ENCODE measurements around the gene STIMATE. TPM values are rescaled to one million over a fixed set of nuclear protein-coding genes. Genes with fewer than 3 reads are reported as not detected.

Gene STIMATE
- total and polyA plus RNA-seq, 9 of the 15 experiments (the other 6 are each of a cell fraction or from before 2014, with no cell fraction given), result 0.14 to 7.7 (median 4.9) TPM

DNA sequence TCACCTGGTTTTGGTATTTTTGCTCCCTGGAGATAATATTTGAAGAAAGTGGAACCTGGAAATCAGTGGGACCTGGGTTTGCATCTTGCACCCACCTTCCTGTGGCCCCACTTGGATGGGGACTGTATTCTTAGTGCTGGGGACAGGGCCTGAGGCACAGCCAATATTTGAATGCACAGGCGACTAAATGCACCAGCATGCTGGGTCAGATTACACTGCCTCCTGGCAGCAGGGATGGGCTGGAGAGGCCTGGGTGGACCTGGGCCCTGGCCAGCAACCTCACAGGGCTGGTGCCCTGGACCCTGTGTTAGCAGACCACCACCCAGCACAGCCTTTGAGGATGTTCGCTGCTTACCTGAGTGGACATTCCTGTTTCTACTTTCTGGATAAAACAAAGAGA lies 77.4 kb downstream of the STIMATE start:
- H3K4me2 ChIP-seq (ENCODE audit: insufficient read depth, low read length), result no peak overlapping the region
- H3K27ac ChIP-seq (ENCODE audit: extremely low read depth, low read depth, low read length), result no peak overlapping the region
- intact Hi-C loops (cut with micrococcal nuclease), result no loop called here
- no peak for TF ChIP-seq RBM15 (IDR thresholded peaks at IDR 0.05; ENCODE audit: insufficient read depth, low read length)
- TF ChIP-seq ZFP1 (CRISPR knock-in tag; IDR thresholded peaks at IDR 0.05), result no peak
- no peak for TF ChIP-seq SAFB (IDR thresholded peaks at IDR 0.05; ENCODE audit: borderline replicate concordance, low read depth, low read length)
- TF ChIP-seq, protein P1, sequence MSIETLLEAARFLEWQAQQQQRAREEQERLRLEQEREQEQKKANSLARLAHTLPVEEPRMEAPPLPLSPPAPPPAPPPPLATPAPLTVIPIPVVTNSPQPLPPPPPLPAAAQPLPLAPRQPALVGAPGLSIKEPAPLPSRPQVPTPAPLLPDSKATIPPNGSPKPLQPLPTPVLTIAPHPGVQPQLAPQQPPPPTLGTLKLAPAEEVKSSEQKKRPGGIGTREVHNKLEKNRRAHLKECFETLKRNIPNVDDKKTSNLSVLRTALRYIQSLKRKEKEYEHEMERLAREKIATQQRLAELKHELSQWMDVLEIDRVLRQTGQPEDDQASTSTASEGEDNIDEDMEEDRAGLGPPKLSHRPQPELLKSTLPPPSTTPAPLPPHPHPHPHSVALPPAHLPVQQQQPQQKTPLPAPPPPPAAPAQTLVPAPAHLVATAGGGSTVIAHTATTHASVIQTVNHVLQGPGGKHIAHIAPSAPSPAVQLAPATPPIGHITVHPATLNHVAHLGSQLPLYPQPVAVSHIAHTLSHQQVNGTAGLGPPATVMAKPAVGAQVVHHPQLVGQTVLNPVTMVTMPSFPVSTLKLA (conservative IDR thresholded peaks at IDR 0.05), result no peak
- no peak for TF ChIP-seq NFIC (IDR thresholded peaks at IDR 0.05)
- TF ChIP-seq, protein P2, sequence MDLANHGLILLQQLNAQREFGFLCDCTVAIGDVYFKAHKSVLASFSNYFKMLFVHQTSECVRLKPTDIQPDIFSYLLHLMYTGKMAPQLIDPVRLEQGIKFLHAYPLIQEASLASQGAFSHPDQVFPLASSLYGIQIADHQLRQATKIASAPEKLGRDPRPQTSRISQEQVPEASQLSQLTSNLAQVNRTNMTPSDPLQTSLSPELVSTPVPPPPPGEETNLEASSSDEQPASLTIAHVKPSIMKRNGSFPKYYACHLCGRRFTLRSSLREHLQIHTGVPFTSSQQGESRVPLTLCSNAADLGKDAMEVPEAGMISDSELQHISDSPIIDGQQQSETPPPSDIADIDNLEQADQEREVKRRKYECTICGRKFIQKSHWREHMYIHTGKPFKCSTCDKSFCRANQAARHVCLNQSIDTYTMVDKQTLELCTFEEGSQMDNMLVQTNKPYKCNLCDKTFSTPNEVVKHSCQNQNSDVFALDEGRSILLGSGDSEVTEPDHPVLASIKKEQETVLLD (IDR thresholded peaks at IDR 0.05), result no peak
- TF ChIP-seq ESRRB (CRISPR knock-in tag; IDR thresholded peaks at IDR 0.05; ENCODE audit: borderline replicate concordance), result no peak
- no peak for TF ChIP-seq GATAD2A (IDR thresholded peaks at IDR 0.05)
- TF ChIP-seq, protein P3, sequence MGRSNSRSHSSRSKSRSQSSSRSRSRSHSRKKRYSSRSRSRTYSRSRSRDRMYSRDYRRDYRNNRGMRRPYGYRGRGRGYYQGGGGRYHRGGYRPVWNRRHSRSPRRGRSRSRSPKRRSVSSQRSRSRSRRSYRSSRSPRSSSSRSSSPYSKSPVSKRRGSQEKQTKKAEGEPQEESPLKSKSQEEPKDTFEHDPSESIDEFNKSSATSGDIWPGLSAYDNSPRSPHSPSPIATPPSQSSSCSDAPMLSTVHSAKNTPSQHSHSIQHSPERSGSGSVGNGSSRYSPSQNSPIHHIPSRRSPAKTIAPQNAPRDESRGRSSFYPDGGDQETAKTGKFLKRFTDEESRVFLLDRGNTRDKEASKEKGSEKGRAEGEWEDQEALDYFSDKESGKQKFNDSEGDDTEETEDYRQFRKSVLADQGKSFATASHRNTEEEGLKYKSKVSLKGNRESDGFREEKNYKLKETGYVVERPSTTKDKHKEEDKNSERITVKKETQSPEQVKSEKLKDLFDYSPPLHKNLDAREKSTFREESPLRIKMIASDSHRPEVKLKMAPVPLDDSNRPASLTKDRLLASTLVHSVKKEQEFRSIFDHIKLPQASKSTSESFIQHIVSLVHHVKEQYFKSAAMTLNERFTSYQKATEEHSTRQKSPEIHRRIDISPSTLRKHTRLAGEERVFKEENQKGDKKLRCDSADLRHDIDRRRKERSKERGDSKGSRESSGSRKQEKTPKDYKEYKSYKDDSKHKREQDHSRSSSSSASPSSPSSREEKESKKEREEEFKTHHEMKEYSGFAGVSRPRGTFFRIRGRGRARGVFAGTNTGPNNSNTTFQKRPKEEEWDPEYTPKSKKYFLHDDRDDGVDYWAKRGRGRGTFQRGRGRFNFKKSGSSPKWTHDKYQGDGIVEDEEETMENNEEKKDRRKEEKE (IDR thresholded peaks at IDR 0.05; ENCODE audit: borderline replicate concordance in 1 of 2, control insufficient read depth in 1 of 2, low read depth in 2 of 2, low read length in 1 of 2), result no peak
- TF ChIP-seq, protein P4, sequence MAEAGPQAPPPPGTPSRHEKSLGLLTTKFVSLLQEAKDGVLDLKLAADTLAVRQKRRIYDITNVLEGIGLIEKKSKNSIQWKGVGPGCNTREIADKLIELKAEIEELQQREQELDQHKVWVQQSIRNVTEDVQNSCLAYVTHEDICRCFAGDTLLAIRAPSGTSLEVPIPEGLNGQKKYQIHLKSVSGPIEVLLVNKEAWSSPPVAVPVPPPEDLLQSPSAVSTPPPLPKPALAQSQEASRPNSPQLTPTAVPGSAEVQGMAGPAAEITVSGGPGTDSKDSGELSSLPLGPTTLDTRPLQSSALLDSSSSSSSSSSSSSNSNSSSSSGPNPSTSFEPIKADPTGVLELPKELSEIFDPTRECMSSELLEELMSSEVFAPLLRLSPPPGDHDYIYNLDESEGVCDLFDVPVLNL (CRISPR knock-in tag; IDR thresholded peaks at IDR 0.05; ENCODE audit: low read depth), result no peak
- no peak for TF ChIP-seq LCOR (CRISPR knock-in tag; IDR thresholded peaks at IDR 0.05)
- no peak overlapping the region for H3K4me3 ChIP-seq
- FAIRE-seq, result no peak
- ATAC-seq, result no peak
- DNase-seq (ENCODE audit: extremely low read depth in 1 of 4, low spot score in 3 of 4), result no peak
- whole genome bisulfite sequencing (ENCODE audit: insufficient coverage, low coverage, missing lambda C conversion rate), result 7% methylated on average over 2 of the region's 2 CpGs
- H4K20me1 ChIP-seq (replicated peaks; ENCODE audit: control insufficient read depth, insufficient read depth, low read length), result no peaks in the 10 kb centered on the region; the same call in 1 of the 2 replicates
- in situ Hi-C loops (cut with MboI), result no loop called here
- H3K36me3 ChIP-seq (ENCODE audit: control insufficient read depth, insufficient read depth, low read length), result no peaks in the 10 kb centered on the region
- CTCF ChIA-PET (ENCODE audit: low intra/inter-chr PET ratio), result no interaction called here
- H2AFZ ChIP-seq (ENCODE audit: low read depth, low read length), result no peak overlapping the region
- no peak overlapping the region for H3K9ac ChIP-seq (ENCODE audit: insufficient read depth in 1 of 2, low read depth in 2 of 2, low read length in 2 of 2)
- POLR2A ChIA-PET, result interaction anchor here (0.6 to 1.8 kb wide), 2 partner anchors 11 to 13 kb away, joined by 3 to 4 read pairs; no protein-coding TSS in a partner anchor
- H3K9me1 ChIP-seq (ENCODE audit: control insufficient read depth, insufficient read depth, low read length), result no peaks in the 10 kb centered on the region
- H3K9me3 ChIP-seq (replicated peaks; ENCODE audit: control insufficient read depth, insufficient read depth, low read depth, low read length), result no peaks in the 10 kb centered on the region
- H3K4me1 ChIP-seq (replicated peaks in 1 of 2; ENCODE audit: control insufficient read depth in 2 of 2, insufficient read depth in 2 of 2, low read length in 2 of 2), result peaks cover 0 to 11% of the 10 kb centered on the region in 2 experiments; a peak in 2 of 5 replicates
- no TSS peak for BruUV-seq (replicated peaks)
- no peaks in the 10 kb centered on the region for H3K79me2 ChIP-seq (ENCODE audit: control insufficient read depth, insufficient read depth, low read length)
- peaks cover 0 to 42% of the 10 kb centered on the region in 2 experiments; a peak in 3 of 5 replicates for H3K27me3 ChIP-seq (ENCODE audit: control insufficient read depth in 2 of 2, insufficient read depth in 2 of 2, low read length in 2 of 2)

All from K562 (cell line).